Measurements from ENCODE around the gene CHAC1. TPM values are rescaled to one million over a fixed set of nuclear protein-coding genes. Genes with fewer than 3 reads are reported as not detected.
A peak's percentile ranks its signal among the peaks of the same experiment; 100 is the strongest.

CHAC1 gene
- total RNA-seq, 1 donor from 2014 or later, result 45.6 TPM

GRCh38 chr15:40923551-40923950 lies 29.7 kb upstream of the CHAC1 start:
- peaks cover 26% of the 10 kb centered on the region for H3K9me3 Mint-ChIP-seq (ENCODE audit: unreplicated experiment)
- no peak overlapping the region for H3K4me3 Mint-ChIP-seq (ENCODE audit: unreplicated experiment)
- no peak for TF ChIP-seq CTCF (IDR thresholded peaks at IDR 0.05; ENCODE audit: partially characterized antibody, unreplicated experiment)
- peaks cover 29% of the 10 kb centered on the region for H3K27me3 Mint-ChIP-seq (ENCODE audit: unreplicated experiment)
- no peak for DNase-seq
- no peaks in the 10 kb centered on the region for H3K36me3 Mint-ChIP-seq (ENCODE audit: unreplicated experiment)
- H3K4me1 Mint-ChIP-seq (ENCODE audit: low read depth, unreplicated experiment), result peaks cover 21% of the 10 kb centered on the region
- no peak overlapping the region for H3K27ac Mint-ChIP-seq (ENCODE audit: unreplicated experiment)

GRCh38 chr15:40925495-40925862 lies 27.8 kb upstream of the CHAC1 start:
- no peaks in the 10 kb centered on the region for H3K36me3 Mint-ChIP-seq (ENCODE audit: unreplicated experiment)
- H3K4me1 Mint-ChIP-seq (ENCODE audit: low read depth, unreplicated experiment), result peaks cover 21% of the 10 kb centered on the region
- no peak overlapping the region for H3K4me3 Mint-ChIP-seq (ENCODE audit: unreplicated experiment)
- peak; percentile 87 for DNase-seq
- H3K27ac Mint-ChIP-seq (ENCODE audit: unreplicated experiment), result peak overlapping the region; percentile 78
- no peak for TF ChIP-seq CTCF (IDR thresholded peaks at IDR 0.05; ENCODE audit: partially characterized antibody, unreplicated experiment)
- H3K27me3 Mint-ChIP-seq (ENCODE audit: unreplicated experiment), result peaks cover 26% of the 10 kb centered on the region
- peaks cover 28% of the 10 kb centered on the region for H3K9me3 Mint-ChIP-seq (ENCODE audit: unreplicated experiment)

- Mint-ChIP-seq H3K27ac (ENCODE audit: unreplicated experiment) (peak overlapping the region; percentile 92), H3K36me3 (ENCODE audit: unreplicated experiment) (no peaks in the 10 kb centered on the region), H3K27me3 (ENCODE audit: unreplicated experiment) (peaks cover 27% of the 10 kb centered on the region), H3K4me3 (ENCODE audit: unreplicated experiment) (peak overlapping the region; percentile 84), H3K4me1 (ENCODE audit: low read depth, unreplicated experiment) (peaks cover 24% of the 10 kb centered on the region), H3K9me3 (ENCODE audit: unreplicated experiment) (peaks cover 28% of the 10 kb centered on the region)
- TF ChIP-seq CTCF (IDR thresholded peaks at IDR 0.05; ENCODE audit: partially characterized antibody, unreplicated experiment), result no peak
- DNase-seq, result peak; percentile 82
Observed at GRCh38 chr15:40925863-40926658, 27.2 kb upstream of the CHAC1 start.

GRCh38 chr15:40926659-40927494 lies 26.4 kb upstream of the CHAC1 start:
- no peaks in the 10 kb centered on the region for H3K36me3 Mint-ChIP-seq (ENCODE audit: unreplicated experiment)
- no peak for DNase-seq
- peaks cover 28% of the 10 kb centered on the region for H3K9me3 Mint-ChIP-seq (ENCODE audit: unreplicated experiment)

More at GRCh38 chr15:40926659-40927494, 26.4 kb upstream of the CHAC1 start:
- TF ChIP-seq CTCF (IDR thresholded peaks at IDR 0.05; ENCODE audit: partially characterized antibody, unreplicated experiment), result no peak
- Mint-ChIP-seq H3K27me3 (ENCODE audit: unreplicated experiment) (peaks cover 31% of the 10 kb centered on the region), H3K27ac (ENCODE audit: unreplicated experiment) (peak overlapping the region; percentile 92), H3K4me1 (ENCODE audit: low read depth, unreplicated experiment) (peaks cover 30% of the 10 kb centered on the region), H3K4me3 (ENCODE audit: unreplicated experiment) (peak overlapping the region; percentile 84)

Data from glutamatergic neuron (in vitro differentiated cells).